Right atrium auricular region (tissue), 2 donors: ENCODE data around the gene NPEPPS. TPM values are rescaled to one million over a fixed set of nuclear protein-coding genes. Genes with fewer than 3 reads are reported as not detected.
A peak's percentile ranks its signal among the peaks of the same experiment; 100 is the strongest.

Experiments
- DNase-seq: peaks from one replicate; pipeline ENCODE4 v3.0.0-alpha.2; 2019; ENCODE audit warnings: low spot score
- H3K27ac ChIP-seq, 2 donors: fragments of 200-600 bp; sonication (generic); 1 replicate in 1 of 2; 2 replicates in 1 of 2; pipeline ENCODE4 v1.5.1; 2016 to 2019
- H3K27me3 ChIP-seq, 2 donors: fragments of 200-600 bp; sonication (generic); one replicate each; pipeline versions ENCODE4 v1.5.1 to v1.6.0; 2017 to 2019
- H3K36me3 ChIP-seq: fragments of 200-600 bp; sonication (generic); one replicate; pipeline ENCODE4 v1.5.1; 2016
- H3K4me1 ChIP-seq, 2 donors: fragments of 200-600 bp; sonication (generic); one replicate each; pipeline versions ENCODE4 v1.5.1 to v1.6.0; 2017 to 2019
- H3K4me3 ChIP-seq, 2 donors: fragments of 200-600 bp; sonication (generic); 1 replicate in 1 of 2; 2 replicates in 1 of 2; pipeline ENCODE4 v1.5.1; 2017 to 2019; ENCODE audit warnings: mild to moderate bottlenecking in 1 of 2, moderate library complexity in 1 of 2
- H3K9me3 ChIP-seq, 2 donors: fragments of 200-600 bp; sonication (generic); one replicate each; pipeline ENCODE4 v1.5.1; 2019
- total RNA-seq, 2 donors: library from RNA; depleted of rRNA; stranded (reverse); fragments of >200 nt; gene quantifications; one replicate each; pipeline ENCODE4 v1.1.0, GENCODE V29; 2016
- TF ChIP-seq, protein P1 (sequence below), 2 donors: fragments of 200-600 bp; sonication (generic); IDR thresholded peaks; one replicate each; pipeline ENCODE4 v1.5.1; 2019; ENCODE audit warnings: antibody characterized with exemption in 2 of 2

NPEPPS gene
- total RNA-seq, 2 donors from 2014 or later = 53.0 to 62.8 TPM

DNA sequence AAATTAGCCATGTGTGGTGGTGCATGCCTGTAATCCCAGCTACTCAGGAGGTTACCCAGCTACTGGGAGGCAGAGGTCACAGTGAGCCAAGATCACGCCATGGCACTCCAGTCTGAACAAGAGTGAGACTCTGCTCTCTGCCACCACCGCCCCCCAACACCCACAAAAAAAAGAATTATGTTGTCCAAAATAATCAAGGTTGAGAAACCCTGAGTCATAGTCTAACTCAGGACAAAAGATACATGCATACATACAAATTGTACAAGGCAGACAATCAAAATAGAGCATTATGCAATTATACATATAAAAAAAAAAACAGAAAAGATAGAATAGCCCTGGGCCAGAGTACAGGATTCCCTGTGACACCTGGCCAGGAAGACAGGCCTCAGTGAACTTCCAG is 112.2 kb downstream of the NPEPPS start:
- H3K36me3 ChIP-seq = no peaks in the 10 kb centered on the region
- no peaks in the 10 kb centered on the region for H3K9me3 ChIP-seq
- H3K27me3 ChIP-seq = no peaks in the 10 kb centered on the region
- peaks cover 0 to 2% of the 10 kb centered on the region in 2 donors for H3K4me1 ChIP-seq
- DNase-seq = no peak
- no peak overlapping the region for H3K27ac ChIP-seq
- no peak overlapping the region for H3K4me3 ChIP-seq
- TF ChIP-seq, protein P1, sequence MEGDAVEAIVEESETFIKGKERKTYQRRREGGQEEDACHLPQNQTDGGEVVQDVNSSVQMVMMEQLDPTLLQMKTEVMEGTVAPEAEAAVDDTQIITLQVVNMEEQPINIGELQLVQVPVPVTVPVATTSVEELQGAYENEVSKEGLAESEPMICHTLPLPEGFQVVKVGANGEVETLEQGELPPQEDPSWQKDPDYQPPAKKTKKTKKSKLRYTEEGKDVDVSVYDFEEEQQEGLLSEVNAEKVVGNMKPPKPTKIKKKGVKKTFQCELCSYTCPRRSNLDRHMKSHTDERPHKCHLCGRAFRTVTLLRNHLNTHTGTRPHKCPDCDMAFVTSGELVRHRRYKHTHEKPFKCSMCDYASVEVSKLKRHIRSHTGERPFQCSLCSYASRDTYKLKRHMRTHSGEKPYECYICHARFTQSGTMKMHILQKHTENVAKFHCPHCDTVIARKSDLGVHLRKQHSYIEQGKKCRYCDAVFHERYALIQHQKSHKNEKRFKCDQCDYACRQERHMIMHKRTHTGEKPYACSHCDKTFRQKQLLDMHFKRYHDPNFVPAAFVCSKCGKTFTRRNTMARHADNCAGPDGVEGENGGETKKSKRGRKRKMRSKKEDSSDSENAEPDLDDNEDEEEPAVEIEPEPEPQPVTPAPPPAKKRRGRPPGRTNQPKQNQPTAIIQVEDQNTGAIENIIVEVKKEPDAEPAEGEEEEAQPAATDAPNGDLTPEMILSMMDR (IDR thresholded peaks at IDR 0.05) = no peak

DNA sequence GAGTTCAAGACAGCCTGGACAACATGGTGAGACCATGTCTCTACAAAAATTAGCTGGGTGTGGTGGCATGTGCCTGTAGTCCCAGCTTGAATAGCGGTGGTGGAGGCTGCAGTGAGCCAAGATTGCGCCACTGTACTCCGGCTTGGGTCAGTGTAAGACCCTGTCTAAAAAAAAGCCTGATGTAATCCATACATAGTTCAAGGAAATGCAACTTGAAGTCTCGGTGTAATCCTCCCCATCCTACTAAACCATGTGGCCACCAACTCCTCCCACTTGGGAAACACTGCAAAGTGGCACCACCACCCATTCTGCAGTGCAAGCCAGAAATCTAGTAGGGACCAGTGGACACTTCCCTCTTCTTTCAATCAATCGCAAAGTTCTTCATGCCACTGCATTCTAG is 113.4 kb downstream of the NPEPPS start:
- no peak overlapping the region for H3K27ac ChIP-seq
- H3K27me3 ChIP-seq = no peaks in the 10 kb centered on the region
- no peaks in the 10 kb centered on the region for H3K9me3 ChIP-seq
- DNase-seq = no peak
- peaks cover 0 to 11% of the 10 kb centered on the region in 2 donors for H3K4me1 ChIP-seq
- TF ChIP-seq, protein P1 (IDR thresholded peaks at IDR 0.05) = no peak
- H3K4me3 ChIP-seq = no peak overlapping the region
- H3K36me3 ChIP-seq = no peaks in the 10 kb centered on the region

DNA sequence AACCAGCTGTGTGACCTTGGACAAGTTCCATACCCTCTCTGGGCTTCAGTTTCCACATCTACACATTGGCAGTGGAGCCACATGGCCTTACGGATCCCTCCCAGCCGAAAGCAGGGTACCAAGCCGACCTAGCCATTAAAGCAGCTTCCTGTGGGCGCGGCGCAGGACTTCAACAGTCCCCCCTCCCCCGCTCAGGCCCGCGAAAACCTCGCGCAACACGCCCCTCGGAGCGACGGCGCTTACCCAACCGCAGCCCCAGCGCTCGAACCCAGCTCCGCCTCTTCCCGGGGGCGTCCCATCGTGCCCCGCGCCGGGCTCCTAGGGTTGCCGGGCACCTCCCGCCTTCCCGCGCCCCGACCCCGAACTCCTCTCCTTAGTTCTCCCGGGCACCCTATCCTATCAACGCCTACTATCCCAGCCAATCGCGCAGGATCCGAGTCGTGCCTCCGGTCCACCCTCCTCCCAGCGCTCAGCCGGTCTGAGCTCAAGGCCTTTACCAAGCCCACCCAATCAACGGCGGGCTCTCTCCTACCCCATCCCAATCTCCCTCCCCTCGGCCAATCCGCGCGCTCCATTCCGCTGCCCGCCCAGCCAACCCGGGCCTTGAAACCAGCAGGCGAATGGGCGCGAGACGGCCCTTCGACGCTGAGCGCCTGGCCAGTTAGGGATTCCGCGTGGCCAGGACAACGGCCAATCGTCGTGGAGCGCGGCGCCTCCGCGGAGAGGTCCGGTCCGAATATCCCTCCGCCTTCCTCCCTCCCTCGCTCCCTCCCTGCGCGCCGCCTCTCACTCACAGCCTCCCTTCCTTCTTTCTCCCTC is 118.5 kb downstream of the NPEPPS start, which contains the start of gene KPNB1:
TSS of gene KPNB1 (plus strand) at position 767 of the 819 bp plus-strand sequence. CDS start 326 bp downstream, outside the sequence.
- Histone ChIP-seq H3K27me3 (no peaks in the 10 kb centered on the region), H3K36me3 (peaks cover 26% of the 10 kb centered on the region), H3K9me3 (no peaks in the 10 kb centered on the region), H3K27ac (peak within 1 kb of the TSS; percentile 88 to 95), H3K4me3 (peak within 1 kb of the TSS; percentile 72 to 93), H3K4me1 (peaks cover 0 to 34% of the 10 kb centered on the region in 2 donors)
- peak; percentile 100 for DNase-seq
- TF ChIP-seq, protein P1 (IDR thresholded peaks at IDR 0.05) = no peak

DNA sequence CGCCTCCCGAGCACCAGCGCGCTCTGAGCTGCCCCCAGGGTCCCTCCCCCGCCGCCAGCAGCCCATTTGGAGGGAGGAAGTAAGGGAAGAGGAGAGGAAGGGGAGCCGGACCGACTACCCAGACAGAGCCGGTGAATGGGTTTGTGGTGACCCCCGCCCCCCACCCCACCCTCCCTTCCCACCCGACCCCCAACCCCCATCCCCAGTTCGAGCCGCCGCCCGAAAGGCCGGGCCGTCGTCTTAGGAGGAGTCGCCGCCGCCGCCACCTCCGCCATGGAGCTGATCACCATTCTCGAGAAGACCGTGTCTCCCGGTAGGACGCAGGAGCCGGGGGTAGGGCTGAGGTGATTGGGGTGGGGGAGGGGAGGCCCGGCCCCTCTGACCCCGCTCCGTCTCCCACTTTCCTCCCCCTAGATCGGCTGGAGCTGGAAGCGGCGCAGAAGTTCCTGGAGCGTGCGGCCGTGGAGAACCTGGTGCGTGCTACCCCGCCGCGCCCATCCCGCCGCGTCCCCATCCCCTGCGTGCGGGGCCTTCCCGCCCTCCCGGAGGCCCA is 119.1 kb downstream of the NPEPPS start:
- Histone ChIP-seq H3K27ac (peak overlapping the region; percentile 88 to 95), H3K36me3 (peaks cover 32% of the 10 kb centered on the region), H3K9me3 (no peaks in the 10 kb centered on the region), H3K4me1 (peaks cover 0 to 41% of the 10 kb centered on the region in 2 donors), H3K27me3 (no peaks in the 10 kb centered on the region), H3K4me3 (peak overlapping the region; percentile 72 to 93)
- TF ChIP-seq, protein P1 (IDR thresholded peaks at IDR 0.05) = no peak
- peak; percentile 61 for DNase-seq

DNA sequence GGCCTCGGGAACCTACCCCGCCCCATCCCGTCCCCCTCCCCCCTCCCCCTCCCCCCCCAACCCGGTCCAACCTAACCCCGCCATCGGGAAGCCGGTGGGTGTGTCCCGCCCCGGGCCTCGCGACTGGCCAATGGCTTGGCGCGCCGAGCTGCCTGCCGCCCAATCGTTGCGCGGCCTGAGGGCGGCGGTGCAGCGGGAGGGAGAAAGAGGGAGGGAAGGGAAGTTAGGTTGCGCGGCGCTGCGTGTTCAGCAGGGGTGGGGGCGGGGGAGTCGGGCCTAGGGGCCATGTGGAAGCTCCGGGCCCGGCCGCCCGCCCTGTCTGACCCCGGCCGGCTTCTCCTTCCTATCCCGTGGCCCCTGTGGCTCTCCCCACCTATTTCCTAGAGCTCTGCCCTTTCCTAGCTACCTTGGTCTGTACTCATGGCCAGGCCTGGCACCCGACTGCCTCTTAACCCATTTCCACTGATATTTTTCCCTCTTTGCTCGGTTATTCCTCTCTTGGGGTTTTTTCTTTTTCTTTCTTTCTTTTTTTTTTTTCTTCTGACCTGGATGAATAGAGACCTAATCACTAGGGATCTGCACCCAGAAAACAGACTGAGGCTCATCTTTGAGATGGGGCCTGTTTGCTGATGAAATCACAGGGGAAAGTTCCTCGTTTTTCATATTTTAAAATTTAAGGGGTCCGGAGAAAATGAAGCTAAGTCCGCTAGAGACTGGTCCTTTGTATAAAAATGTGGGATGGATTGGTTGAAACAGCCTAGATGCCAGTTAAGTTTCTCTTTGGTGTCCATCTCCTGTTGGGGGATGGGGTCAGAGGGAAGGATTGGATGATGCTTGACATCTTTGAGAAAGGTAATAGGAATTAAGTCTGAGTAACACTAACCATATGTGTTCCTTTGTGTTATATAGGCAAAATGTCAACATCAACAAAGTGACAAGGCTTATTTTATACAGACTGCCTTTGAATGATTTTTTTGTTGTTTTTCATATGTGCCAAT is 119.9 kb downstream of the NPEPPS start:
- Histone ChIP-seq H3K27me3 (no peaks in the 10 kb centered on the region), H3K27ac (peak overlapping the region; percentile 88 to 95), H3K36me3 (peaks cover 37% of the 10 kb centered on the region), H3K4me1 (peaks cover 0 to 48% of the 10 kb centered on the region in 2 donors), H3K4me3 (peak overlapping the region; percentile 72 to 93), H3K9me3 (no peaks in the 10 kb centered on the region)
- peak; percentile 94 for DNase-seq
- TF ChIP-seq, protein P1 (IDR thresholded peaks at IDR 0.05) = no peak
